ENCODE measurements around the gene IQCE.

GRCh38 chr7:2608921-2609411, 50.2 kb downstream of the IQCE start:
- peak in 2 of 4 experiments; percentile 15 to 37 for TF ChIP-seq CTCF (IDR thresholded peaks at IDR 0.05)
- TF ChIP-seq POLR2A (IDR thresholded peaks at IDR 0.05) = no peak
- no peak for TF ChIP-seq POLR2AphosphoS5 (IDR thresholded peaks at IDR 0.05)

Measured in gastroesophageal sphincter (tissue), 3 donors.